GM21447 (cell line): Measurements from ENCODE around the gene TBC1D3I.
"Not testable (repeated sequence)": the region's sequence is repeated elsewhere in the genome, so short reads cannot be mapped to it uniquely, and the experiment has no call there.

Experiments used
- ATAC-seq: cut with Tn5 transposase; IDR thresholded peaks from one replicate; pipeline ENCODE4 v1.9.1; 2021; ENCODE audit not compliant: unreplicated experiment

Gene TBC1D3I

GRCh38 chr17:36264470-36264869, at the start of gene TBC1D3I:
TBC1D3I (minus strand) TSS chr17:36264570; CDS start chr17:36262985, 1,585 bp downstream.
- not testable (repeated sequence) for ATAC-seq

GRCh38 chr17:36295161-36295560, 30.8 kb upstream of the TBC1D3I start:
- ATAC-seq, result not testable (repeated sequence)

- ATAC-seq, result not testable (repeated sequence)
These were observed 25.7 kb upstream of the TBC1D3I start for GRCh38 chr17:36289965-36290612.

GRCh38 chr17:36284219-36284618, 19.8 kb upstream of the TBC1D3I start:
- not testable (repeated sequence) for ATAC-seq

- ATAC-seq, result not testable (repeated sequence)
These were observed 18.9 kb upstream of the TBC1D3I start for GRCh38 chr17:36283256-36283655.

- not testable (repeated sequence) for ATAC-seq
These were observed 22.3 kb downstream of the TBC1D3I start for GRCh38 chr17:36242046-36242445.

- ATAC-seq, result not testable (repeated sequence)
These were observed 34.7 kb downstream of the TBC1D3I start for GRCh38 chr17:36229644-36230043.

GRCh38 chr17:36222967-36223366, 41.4 kb downstream of the TBC1D3I start:
- not testable (repeated sequence) for ATAC-seq

GRCh38 chr17:36221581-36222100, 42.7 kb downstream of the TBC1D3I start:
- ATAC-seq, result not testable (repeated sequence)

GRCh38 chr17:36220737-36221580, 43.4 kb downstream of the TBC1D3I start:
- not testable (repeated sequence) for ATAC-seq

GRCh38 chr17:36219556-36219955, 44.8 kb downstream of the TBC1D3I start:
- not testable (repeated sequence) for ATAC-seq

GRCh38 chr17:36215406-36216308, 48.7 kb downstream of the TBC1D3I start:
- ATAC-seq, result not testable (repeated sequence)

GRCh38 chr17:36214918-36215317, 49.5 kb downstream of the TBC1D3I start:
- ATAC-seq, result no peak

- no peak for ATAC-seq
These were observed 50.7 kb downstream of the TBC1D3I start for GRCh38 chr17:36213695-36214094.

GRCh38 chr17:36212966-36213365, 51.4 kb downstream of the TBC1D3I start:
- no peak for ATAC-seq

- no peak for ATAC-seq
These were observed 52.1 kb downstream of the TBC1D3I start for GRCh38 chr17:36212272-36212605.

GRCh38 chr17:36211484-36212271, 52.7 kb downstream of the TBC1D3I start:
- not testable (repeated sequence) for ATAC-seq

GRCh38 chr17:36210439-36211211, 53.7 kb downstream of the TBC1D3I start, which contains the start of gene CCL4L2:
CCL4L2 (plus strand) TSS chr17:36211063.
- ATAC-seq, result peak; percentile 70

GRCh38 chr17:36209575-36209974, 54.8 kb downstream of the TBC1D3I start:
- no peak for ATAC-seq
